GM18499 (cell line): ENCODE measurements around the gene TOX2.
"Not testable (repeated sequence)": the region's sequence is repeated elsewhere in the genome, so short reads cannot be mapped to it uniquely, and the experiment has no call there.

ENCODE experiments used
- ATAC-seq: cut with Tn5 transposase; IDR thresholded peaks from one replicate; pipeline ENCODE4 v1.9.1; 2021; ENCODE audit warnings: moderate number of reproducible peaks; ENCODE audit not compliant: insufficient read depth, unreplicated experiment

The TOX2 gene

GRCh38 chr20:44044712-44045111 is 130.1 kb downstream of the TOX2 start:
- ATAC-seq, result not testable (repeated sequence)

- no peak for ATAC-seq
These were observed 135.7 kb downstream of the TOX2 start for GRCh38 chr20:44050327-44050726.

GRCh38 chr20:44050925-44051660 is 136.4 kb downstream of the TOX2 start:
- no peak for ATAC-seq

- ATAC-seq, result no peak
These were observed 137.0 kb downstream of the TOX2 start for GRCh38 chr20:44051661-44052000.

- ATAC-seq, result no peak
These were observed 137.5 kb downstream of the TOX2 start for GRCh38 chr20:44052166-44052565.

GRCh38 chr20:44053046-44053445 is 138.4 kb downstream of the TOX2 start:
- ATAC-seq, result no peak

- ATAC-seq, result no peak
These were observed 139.5 kb downstream of the TOX2 start for GRCh38 chr20:44054118-44054517.

GRCh38 chr20:44054849-44055248 is 140.2 kb downstream of the TOX2 start:
- ATAC-seq, result no peak

GRCh38 chr20:44056010-44056698 is 141.5 kb downstream of the TOX2 start:
- no peak for ATAC-seq

GRCh38 chr20:44057698-44058675 is 143.3 kb downstream of the TOX2 start:
- no peak for ATAC-seq

- no peak for ATAC-seq
These were observed 150.1 kb downstream of the TOX2 start for GRCh38 chr20:44064501-44065400.

- no peak for ATAC-seq
These were observed 151.0 kb downstream of the TOX2 start for GRCh38 chr20:44065401-44066340.

GRCh38 chr20:44066645-44067606 is 152.3 kb downstream of the TOX2 start:
- ATAC-seq, result no peak

GRCh38 chr20:44067650-44068081 is 153.0 kb downstream of the TOX2 start:
- no peak for ATAC-seq

- ATAC-seq, result no peak
These were observed 153.9 kb downstream of the TOX2 start for GRCh38 chr20:44068316-44069201.

- ATAC-seq, result no peak
These were observed 154.8 kb downstream of the TOX2 start for GRCh38 chr20:44069203-44070011.
